SKM-1 treated with dmso at 0.1 percent for 144 hours (cell line): Measurements from ENCODE around the gene LAIR2.

Source experiments
- DNase-seq: peaks from one replicate; lab custom pipeline; 2025; ENCODE audit not compliant: unreplicated experiment; lab: John Stamatoyannopoulos, UW

Gene LAIR2, protein sequence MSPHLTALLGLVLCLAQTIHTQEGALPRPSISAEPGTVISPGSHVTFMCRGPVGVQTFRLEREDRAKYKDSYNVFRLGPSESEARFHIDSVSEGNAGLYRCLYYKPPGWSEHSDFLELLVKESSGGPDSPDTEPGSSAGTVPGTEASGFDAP

GRCh38 chr19:54502518-54503048 lies at the start of gene LAIR2:
Gene LAIR2 (plus strand): TSS chr19:54502831. CDS start chr19:54502919, 88 bp downstream.
- DNase-seq, result no peak

DNA sequence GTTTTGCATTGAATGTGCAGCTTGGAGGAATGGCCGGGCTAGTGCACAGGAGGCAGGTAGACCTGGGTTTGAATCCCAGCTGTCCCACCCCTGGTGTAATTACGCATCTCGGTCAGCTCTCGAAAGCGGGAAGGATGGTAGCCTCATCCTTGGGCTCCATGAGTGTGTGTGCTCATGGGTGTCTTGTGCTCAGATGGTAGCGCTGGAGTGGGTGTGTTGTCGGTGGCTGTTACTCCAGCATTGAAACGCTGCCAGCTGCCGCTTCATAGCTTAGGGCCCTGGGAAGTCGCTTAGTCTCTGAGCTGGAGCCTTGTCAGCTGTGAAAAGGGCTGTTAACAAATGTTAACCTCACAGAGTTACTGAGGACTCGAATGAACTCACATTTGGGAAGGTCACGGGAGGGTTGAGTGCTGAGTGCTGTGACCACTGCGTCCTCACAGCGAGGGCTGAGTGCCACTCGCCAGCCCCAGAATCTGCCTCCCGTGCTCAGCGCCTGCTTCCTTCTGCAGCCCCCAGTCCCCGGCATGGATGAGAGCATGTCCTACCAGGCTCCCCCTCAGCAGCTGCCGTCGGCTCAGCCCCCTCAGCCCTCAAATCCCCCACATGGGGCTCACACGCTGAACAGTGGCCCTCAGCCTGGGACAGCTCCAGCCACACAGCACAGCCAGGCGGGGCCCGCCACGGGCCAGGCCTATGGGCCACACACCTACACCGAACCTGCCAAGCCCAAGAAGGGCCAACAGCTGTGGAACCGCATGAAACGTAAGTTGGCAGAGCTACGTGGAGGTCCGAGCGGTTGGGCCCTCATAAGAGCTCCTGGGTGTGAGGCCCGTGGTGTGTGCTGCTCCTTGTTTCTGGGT lies 48.5 kb upstream of the LAIR2 start:
- no peak for DNase-seq

DNA sequence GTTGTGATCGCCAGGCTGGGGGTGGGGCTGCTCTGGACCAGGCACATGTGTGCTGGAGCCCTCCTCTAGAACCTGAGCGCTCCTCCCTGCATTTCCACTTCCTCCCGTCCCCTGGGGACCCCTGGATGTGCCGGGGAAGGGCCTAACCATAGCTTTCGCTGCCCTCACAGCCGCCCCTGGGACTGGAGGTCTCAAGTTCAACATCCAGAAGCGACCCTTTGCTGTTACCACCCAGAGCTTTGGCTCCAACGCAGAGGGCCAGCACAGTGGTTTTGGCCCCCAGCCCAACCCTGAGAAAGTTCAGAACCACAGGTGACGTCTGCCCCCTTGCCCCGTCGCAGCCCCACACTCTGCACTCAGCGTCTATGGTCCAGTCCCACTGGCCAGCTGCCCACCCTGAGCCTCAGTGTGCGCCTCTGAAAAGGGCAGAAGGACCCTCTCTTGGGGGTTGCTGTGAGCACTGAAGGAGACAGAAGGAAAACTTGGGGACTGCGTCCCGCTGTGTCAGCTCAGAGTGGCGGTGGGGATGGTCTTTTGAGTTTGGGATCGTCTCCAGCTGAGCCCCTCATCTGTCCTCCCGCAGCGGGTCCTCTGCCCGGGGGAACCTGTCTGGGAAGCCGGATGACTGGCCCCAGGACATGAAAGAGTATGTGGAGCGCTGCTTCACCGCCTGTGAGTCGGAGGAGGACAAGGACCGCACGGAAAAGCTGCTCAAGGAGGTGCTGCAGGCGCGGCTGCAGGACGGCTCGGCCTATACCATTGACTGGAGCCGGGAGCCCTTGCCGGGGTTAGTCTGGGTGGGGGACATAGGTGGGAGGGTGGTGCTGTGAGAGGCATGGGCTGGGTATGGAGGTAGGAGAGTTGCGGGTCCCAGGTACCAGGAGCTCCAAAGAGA lies 47.6 kb upstream of the LAIR2 start:
- DNase-seq, result no peak

DNA sequence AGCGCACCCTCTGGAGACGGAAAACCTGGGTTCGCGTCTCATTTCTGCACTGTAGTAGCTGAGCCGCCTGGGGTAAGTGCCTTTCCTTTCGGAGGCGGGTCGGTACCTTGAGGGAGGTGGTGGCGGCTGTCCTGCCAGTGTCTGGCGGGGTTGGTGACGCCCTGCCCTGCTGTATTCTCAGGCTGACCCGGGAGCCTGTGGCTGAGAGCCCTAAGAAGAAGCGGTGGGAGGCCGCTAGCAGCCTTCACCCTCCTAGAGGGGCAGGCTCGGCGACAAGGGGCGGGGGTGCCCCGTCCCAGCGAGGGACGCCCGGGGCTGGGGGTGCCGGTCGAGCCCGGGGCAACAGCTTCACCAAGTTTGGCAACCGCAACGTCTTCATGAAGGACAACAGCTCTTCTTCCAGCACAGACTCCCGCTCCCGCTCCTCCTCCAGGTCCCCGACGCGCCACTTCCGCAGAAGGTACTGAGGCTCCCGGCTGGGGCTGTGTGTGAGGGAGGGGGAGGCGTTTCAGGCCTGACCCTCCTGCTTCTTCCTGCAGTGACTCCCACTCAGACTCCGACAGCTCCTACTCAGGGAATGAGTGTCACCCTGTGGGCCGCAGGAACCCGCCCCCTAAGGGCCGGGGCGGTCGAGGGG lies 46.7 kb upstream of the LAIR2 start:
- no peak for DNase-seq

DNA sequence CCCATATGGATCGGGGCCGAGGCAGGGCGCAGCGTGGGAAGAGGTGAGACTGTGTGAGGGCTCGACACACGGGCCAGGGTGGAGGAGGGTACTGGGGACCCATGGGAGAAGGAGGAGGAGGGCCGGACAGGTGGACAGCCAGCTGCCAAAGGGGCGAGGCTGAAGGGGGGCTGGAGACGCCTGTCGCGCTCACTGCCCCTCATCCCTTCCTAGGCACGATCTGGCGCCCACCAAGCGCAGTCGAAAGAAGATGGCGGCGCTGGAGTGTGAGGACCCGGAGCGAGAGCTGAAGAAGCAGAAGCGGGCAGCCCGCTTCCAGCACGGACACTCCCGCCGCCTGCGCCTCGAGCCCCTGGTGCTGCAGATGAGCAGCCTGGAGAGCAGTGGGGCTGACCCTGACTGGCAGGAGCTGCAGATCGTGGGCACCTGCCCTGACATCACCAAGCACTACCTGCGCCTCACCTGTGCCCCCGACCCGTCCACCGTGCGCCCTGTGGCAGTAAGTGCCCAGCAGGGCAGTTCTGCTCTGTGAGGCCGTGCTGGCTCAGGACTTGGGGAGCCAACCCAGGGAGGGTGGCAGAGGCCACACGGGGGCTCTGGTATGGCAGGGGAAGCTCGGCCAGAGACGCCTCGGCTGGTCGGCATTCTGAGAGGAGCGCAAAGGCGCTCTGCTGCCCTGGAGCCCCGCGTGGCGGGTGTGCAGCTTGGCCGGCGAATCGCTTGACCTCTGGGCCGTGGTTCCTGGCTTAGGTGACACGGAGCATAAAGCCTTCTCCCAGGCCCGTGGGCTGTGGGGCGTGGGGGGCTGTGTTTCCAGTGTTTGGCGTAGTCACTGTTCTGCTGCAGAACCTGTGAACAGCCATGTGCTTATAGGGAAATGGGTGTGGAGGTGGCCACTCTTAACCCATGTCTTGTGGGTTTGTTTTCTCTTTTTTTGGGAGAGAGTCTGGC lies 45.9 kb upstream of the LAIR2 start:
- DNase-seq, result no peak

- DNase-seq, result no peak
Observed at GRCh38 chr19:54457773-54458647, 44.6 kb upstream of the LAIR2 start.

DNA sequence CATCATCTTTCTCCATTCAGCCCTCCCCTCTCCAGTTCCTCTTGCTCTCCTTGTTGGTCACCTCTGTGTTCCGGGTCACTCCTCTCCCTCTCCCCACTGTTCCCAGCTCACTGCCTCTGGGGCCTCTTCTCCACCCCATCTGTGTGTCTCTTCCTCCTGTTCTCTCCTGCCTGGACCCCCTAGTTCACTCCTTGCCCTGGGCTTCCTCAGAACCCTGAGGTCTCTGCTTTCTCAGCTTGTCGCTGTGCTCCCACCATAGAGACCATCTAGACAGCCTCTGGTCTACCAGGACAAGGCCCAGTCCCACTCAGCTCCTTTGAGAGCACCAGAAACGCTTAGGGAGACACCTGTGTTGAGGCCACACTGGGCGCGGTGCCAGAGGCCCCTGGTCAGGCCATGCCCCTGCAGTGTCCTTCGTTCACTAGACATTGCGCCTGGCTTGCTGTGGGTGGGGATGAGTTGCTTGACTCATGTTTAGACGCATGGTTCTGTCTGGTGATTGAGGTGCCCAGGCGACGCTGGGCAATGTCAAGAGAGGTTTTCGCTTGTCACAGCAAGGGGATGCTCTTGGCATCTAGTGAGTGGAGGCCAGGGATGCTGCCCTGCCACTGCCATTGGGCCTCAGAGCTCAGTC lies 43.9 kb upstream of the LAIR2 start:
- DNase-seq, result no peak

DNA sequence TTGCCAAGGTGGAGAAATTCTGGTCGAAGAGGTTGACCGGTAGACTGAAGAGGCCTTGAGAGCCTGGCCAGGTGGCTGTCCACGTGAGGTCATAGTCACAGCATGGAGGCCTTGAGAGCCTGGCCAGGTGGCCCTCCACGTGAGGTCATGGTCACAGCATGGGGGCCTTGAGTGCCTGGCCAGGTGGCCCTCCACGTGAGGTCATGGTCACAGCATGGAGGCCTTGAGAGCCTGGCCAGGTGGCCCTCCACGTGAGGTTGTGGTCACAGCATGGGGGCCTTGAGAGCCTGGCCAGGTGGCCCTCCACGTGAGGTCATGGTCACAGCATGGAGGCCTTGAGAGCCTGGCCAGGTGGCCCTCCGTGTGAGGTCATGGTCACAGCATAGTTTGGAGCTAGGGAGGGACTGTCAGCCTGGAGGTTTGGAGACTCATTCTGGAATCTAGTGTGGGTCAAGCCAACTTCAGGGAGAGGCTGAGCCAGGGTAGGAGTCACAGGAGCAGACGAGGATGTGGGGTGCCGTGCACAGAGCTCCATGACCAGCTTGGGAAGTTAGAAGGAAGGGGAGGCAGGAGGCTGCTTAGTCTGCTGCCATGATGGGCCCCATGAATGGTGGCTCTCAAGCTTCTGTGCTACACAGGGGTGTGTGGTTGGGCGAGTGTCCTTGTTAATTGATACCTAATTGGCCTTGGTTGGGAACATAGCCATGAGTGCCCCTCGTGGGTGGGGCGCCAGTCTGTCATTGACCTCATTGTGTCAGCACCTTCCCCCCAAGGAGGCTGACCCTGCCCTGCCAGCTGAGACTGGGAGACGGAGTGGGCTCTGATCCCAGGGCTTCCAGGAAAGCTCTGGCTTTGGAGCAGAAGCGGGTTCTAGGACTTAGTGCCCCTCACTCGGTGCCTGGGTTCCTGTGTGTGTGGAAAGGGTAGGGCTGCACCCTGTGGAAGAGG lies 43.1 kb upstream of the LAIR2 start:
- no peak for DNase-seq

- no peak for DNase-seq
Observed at GRCh38 chr19:54460230-54461005, 42.2 kb upstream of the LAIR2 start.

- DNase-seq, result no peak
Observed at GRCh38 chr19:54461210-54461609, 41.4 kb upstream of the LAIR2 start.

DNA sequence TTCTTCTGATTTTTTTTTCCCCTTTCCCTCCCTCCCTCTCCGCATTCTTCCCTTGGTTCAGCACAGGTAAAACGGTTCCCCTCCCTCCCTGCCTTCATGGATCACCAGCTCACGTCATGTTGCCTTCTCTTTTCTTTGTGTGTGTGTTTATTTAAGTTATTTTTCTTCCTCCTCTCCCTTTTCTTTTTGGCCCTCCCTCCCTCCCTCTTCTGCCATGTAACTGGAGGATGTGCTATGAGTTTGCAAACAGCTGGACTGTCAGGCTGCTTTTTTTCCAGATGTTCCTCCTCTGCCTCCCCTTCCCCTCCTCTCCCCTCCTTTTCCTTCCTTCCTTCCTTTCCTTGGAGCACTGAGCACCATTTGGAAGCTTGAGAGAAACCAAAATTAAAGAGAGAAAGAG lies 41.0 kb upstream of the LAIR2 start:
- DNase-seq, result no peak

- no peak for DNase-seq
Observed at GRCh38 chr19:54462047-54462654, 40.5 kb upstream of the LAIR2 start.

DNA sequence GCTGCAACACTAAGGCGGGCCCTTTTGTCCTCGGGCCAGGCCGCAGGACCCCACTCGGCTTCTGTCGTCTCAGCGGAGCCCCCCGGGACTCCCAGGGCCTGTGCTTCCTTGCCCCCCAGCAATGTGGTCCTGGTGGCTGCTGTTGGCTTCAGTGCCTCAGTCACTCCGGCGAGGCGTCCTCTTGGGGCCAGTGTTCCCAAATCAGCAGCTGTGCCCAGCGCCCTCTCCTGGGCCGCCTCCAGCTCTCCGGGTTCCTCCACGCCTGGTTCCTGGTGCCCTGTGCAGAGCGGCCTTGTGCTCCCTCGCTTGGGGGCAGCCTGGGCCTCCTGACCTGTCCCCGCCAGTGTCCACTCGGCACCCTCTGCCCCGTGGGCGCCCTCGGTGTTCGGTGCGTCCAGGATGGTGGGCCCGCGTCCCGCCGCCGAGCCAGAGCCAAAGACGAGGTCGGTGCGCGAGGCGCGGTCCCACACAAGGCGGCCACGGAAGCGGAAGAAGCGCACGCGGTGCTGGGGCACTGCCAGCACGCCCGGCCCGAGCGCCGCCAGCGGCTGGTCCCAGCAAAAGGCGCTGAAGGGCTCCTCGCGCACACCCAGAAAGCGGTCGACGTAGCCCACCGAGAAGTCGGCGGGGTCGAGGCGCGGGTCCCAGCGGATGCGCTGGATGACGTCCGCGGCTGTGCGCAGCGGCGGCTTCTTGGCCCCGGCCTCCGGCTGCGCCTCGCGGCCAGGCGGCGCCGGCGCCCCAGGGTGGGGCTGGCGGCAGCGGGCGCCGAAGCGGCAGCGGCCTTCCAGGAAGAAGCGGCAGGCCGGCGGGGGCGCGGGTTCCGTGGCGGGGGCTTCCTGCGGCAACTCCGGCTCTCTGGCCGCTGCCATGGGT lies 39.7 kb upstream of the LAIR2 start:
- no peak for DNase-seq

GRCh38 chr19:54463531-54464043 lies 39.0 kb upstream of the LAIR2 start, which contains the start of gene LENG9:
Gene LENG9 (minus strand): TSS chr19:54463778. CDS start chr19:54463526, 252 bp downstream.
- peak; percentile 79 for DNase-seq
